ENCODE data around the gene NUDT17. TPM values are rescaled to one million over a fixed set of nuclear protein-coding genes. Genes with fewer than 3 reads are reported as not detected.

The NUDT17 gene
- total and polyA plus RNA-seq, 7 experiments from 2014 or later, result 2.9 to 7.6 (median 4.9) TPM

- peaks cover 0 to 10% (median 0%) of the 10 kb centered on the region in 3 experiments for H3K36me3 ChIP-seq (ENCODE audit: control insufficient read depth in 2 of 3, insufficient read depth in 3 of 3, low read length in 3 of 3)
- H3K9me3 Mint-ChIP-seq, result no peaks in the 10 kb centered on the region
- H3K27ac ChIP-seq (ENCODE audit: low read depth, low read length), result no peak overlapping the region
- no peaks in the 10 kb centered on the region for H3K27me3 ChIP-seq (ENCODE audit: control insufficient read depth in 2 of 2, insufficient read depth in 2 of 2, low read length in 2 of 2)
- ChIA-PET POLR2A (no interaction called here), CTCF (no interaction called here)
- peaks cover 0 to 30% (median 8%) of the 10 kb centered on the region in 5 donors for H3K36me3 Mint-ChIP-seq
- H3K4me1 Mint-ChIP-seq, result no peaks in the 10 kb centered on the region
- no peak for DNase-seq
- no peak overlapping the region for H3K4me3 Mint-ChIP-seq
- no peaks in the 10 kb centered on the region for H3K4me1 ChIP-seq (ENCODE audit: control insufficient read depth in 2 of 2, insufficient read depth in 2 of 2, low read length in 2 of 2)
- no peak overlapping the region for H3K4me3 ChIP-seq (ENCODE audit: low read length)
- H3K27me3 Mint-ChIP-seq, result no peaks in the 10 kb centered on the region
- intact Hi-C loops (cut with micrococcal nuclease), result no loop called here
- peak overlapping the region in 1 of 9 donors; percentile 36 for H3K27ac Mint-ChIP-seq
- H3K9me3 ChIP-seq (ENCODE audit: control insufficient read depth in 2 of 3, low read length in 3 of 3), result no peaks in the 10 kb centered on the region
- no peak for ATAC-seq
Observed at GRCh38 chr1:145897969-145898368, 52.5 kb downstream of the NUDT17 start.

Small RNAs within 50 kb of the gene (microRNA-seq; reads per million reads assigned to microRNA genes)
- not detected for gene MIR6736 (ENCODE audit: borderline microRNAs expressed)

Other genes starting within 250 kb of the NUDT17 start
- gene GPR89A, start 237.6 kb upstream of the NUDT17 start, total RNA-seq, result 10 to 100 TPM; 32.3 to 36.5 (median 32.9) TPM
- 10 to 100 TPM; 23.5 to 24.7 TPM for gene GPR89A, start 237.6 kb upstream of the NUDT17 start, polyA plus RNA-seq
- under 1 TPM in 2 of 5 experiments, not detected in 3; 0.17 to 0.53 TPM for gene PDZK1, start 138.3 kb upstream of the NUDT17 start, total RNA-seq
- under 1 TPM in 1 of 2 donors, not detected in 1; 0.09 TPM for gene PDZK1, start 138.3 kb upstream of the NUDT17 start, polyA plus RNA-seq
- 10 to 100 TPM in 1 of 5 experiments, 1 to 10 TPM in 1, under 1 TPM in 1, not detected in 2; 0.34 to 12.0 (median 1.5) TPM for gene CD160, start 126.1 kb upstream of the NUDT17 start, total RNA-seq
- gene CD160, start 126.1 kb upstream of the NUDT17 start, polyA plus RNA-seq, result under 1 TPM; 0.15 to 0.22 TPM
- gene RNF115, start 21.5 kb upstream of the NUDT17 start, total RNA-seq, result 10 to 100 TPM; 11.4 to 17.3 (median 15.6) TPM
- gene RNF115, start 21.5 kb upstream of the NUDT17 start, polyA plus RNA-seq, result 1 to 10 TPM; 3.7 to 4.5 TPM
- 10 to 100 TPM; 22.0 to 44.4 (median 32.5) TPM for gene POLR3C, start 21.4 kb upstream of the NUDT17 start, total RNA-seq
- 10 to 100 TPM; 45.7 to 48.9 TPM for gene POLR3C, start 21.4 kb upstream of the NUDT17 start, polyA plus RNA-seq
- gene PIAS3, start 13.5 kb downstream of the NUDT17 start, total RNA-seq, result 10 to 100 TPM; 21.4 to 28.3 (median 23.0) TPM
- 10 to 100 TPM in 1 of 2 donors, 1 to 10 TPM in 1; 6.7 to 15.2 TPM for gene PIAS3, start 13.5 kb downstream of the NUDT17 start, polyA plus RNA-seq
- under 1 TPM in 2 of 5 experiments, not detected in 3; 0.15 to 0.58 TPM for gene ANKRD35, start 40.2 kb downstream of the NUDT17 start, total RNA-seq
- gene ANKRD35, start 40.2 kb downstream of the NUDT17 start, polyA plus RNA-seq, result under 1 TPM; 0.12 to 0.14 TPM
- 1 to 10 TPM; 1.2 to 4.8 (median 2.6) TPM for gene ITGA10, start 64.4 kb downstream of the NUDT17 start, total RNA-seq
- under 1 TPM in 1 of 2 donors, not detected in 1; 0.20 TPM for gene ITGA10, start 64.4 kb downstream of the NUDT17 start, polyA plus RNA-seq
- 10 to 100 TPM; 16.4 to 40.4 (median 37.7) TPM for gene PEX11B, start 73.1 kb downstream of the NUDT17 start, total RNA-seq
- gene PEX11B, start 73.1 kb downstream of the NUDT17 start, polyA plus RNA-seq, result 10 to 100 TPM; 39.9 to 57.1 TPM
- 100 to 1,000 TPM; 115 to 182 (median 120) TPM for gene RBM8A, start 81.9 kb downstream of the NUDT17 start, total RNA-seq
- gene RBM8A, start 81.9 kb downstream of the NUDT17 start, polyA plus RNA-seq, result 100 to 1,000 TPM; 152 to 156 TPM
- gene LIX1L, start 112.4 kb downstream of the NUDT17 start, total RNA-seq, result 10 to 100 TPM; 31.6 to 59.2 (median 47.6) TPM
- 10 to 100 TPM; 29.3 to 32.1 TPM for gene LIX1L, start 112.4 kb downstream of the NUDT17 start, polyA plus RNA-seq
- 1 to 10 TPM in 3 of 5 experiments, under 1 TPM in 2; 0.54 to 1.5 (median 1.2) TPM for gene ANKRD34A, start 118.9 kb downstream of the NUDT17 start, total RNA-seq
- gene ANKRD34A, start 118.9 kb downstream of the NUDT17 start, polyA plus RNA-seq, result under 1 TPM; 0.11 to 0.22 TPM
- 10 to 100 TPM; 20.7 to 37.5 (median 25.5) TPM for gene POLR3GL, start 119.1 kb downstream of the NUDT17 start, total RNA-seq
- 100 to 1,000 TPM in 1 of 2 donors, 10 to 100 TPM in 1; 99.6 to 113 TPM for gene POLR3GL, start 119.1 kb downstream of the NUDT17 start, polyA plus RNA-seq
- gene TXNIP, start 150.9 kb downstream of the NUDT17 start, total RNA-seq, result 1,000 to 10,000 TPM in 1 of 5 experiments, 100 to 1,000 TPM in 4; 498 to 1,101 (median 659) TPM
- 1,000 to 10,000 TPM; 3,808 to 5,430 TPM for gene TXNIP, start 150.9 kb downstream of the NUDT17 start, polyA plus RNA-seq
- gene HJV, start 176.1 kb downstream of the NUDT17 start, total RNA-seq, result not detected
- not detected for gene HJV, start 176.1 kb downstream of the NUDT17 start, polyA plus RNA-seq